Measurements from ENCODE around the gene KRTAP10-4.
"Not testable (repeated sequence)": the region's sequence is repeated elsewhere in the genome, so short reads cannot be mapped to it uniquely, and the experiment has no call there.

Gene KRTAP10-4, protein sequence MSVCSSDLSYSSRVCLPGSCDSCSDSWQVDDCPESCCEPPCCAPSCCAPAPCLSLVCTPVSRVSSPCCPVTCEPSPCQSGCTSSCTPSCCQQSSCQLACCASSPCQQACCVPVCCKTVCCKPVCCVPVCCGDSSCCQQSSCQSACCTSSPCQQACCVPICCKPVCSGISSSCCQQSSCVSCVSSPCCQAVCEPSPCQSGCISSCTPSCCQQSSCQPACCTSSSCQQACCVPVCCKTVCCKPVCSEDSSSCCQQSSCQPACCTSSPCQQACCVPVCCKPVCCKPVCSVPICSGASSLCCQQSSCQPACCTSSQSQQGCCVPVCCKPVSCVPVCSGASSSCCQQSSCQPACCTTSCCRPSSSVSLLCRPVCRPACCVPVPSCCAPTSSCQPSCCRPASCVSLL

DNA sequence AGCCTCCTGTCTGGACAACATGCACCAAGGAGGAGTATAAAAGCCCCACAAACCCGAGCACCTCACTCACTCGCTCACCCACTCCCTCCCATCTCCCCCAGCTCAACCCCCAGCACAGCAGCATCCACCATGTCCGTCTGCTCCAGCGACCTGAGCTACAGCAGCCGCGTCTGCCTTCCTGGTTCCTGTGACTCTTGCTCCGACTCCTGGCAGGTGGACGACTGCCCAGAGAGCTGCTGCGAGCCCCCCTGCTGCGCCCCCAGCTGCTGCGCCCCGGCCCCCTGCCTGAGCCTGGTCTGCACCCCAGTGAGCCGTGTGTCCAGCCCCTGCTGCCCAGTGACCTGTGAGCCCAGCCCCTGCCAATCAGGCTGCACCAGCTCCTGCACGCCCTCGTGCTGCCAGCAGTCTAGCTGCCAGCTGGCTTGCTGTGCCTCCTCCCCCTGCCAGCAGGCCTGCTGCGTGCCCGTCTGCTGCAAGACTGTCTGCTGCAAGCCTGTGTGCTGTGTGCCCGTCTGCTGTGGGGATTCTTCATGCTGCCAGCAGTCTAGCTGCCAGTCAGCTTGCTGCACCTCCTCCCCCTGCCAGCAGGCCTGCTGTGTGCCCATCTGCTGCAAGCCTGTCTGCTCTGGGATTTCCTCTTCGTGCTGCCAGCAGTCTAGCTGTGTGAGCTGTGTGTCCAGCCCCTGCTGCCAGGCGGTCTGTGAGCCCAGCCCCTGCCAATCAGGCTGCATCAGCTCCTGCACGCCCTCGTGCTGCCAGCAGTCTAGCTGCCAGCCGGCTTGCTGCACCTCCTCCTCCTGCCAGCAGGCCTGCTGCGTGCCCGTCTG is at the start of gene KRTAP10-4:
Gene KRTAP10-4 (plus strand): TSS at position 100 of the 827 bp plus-strand sequence. CDS start 30 bp downstream, at position 130.
- not testable (repeated sequence) for DNase-seq

GRCh38 chr21:44524414-44525371 is 48.8 kb upstream of the KRTAP10-4 start:
- no peak for DNase-seq

DNA sequence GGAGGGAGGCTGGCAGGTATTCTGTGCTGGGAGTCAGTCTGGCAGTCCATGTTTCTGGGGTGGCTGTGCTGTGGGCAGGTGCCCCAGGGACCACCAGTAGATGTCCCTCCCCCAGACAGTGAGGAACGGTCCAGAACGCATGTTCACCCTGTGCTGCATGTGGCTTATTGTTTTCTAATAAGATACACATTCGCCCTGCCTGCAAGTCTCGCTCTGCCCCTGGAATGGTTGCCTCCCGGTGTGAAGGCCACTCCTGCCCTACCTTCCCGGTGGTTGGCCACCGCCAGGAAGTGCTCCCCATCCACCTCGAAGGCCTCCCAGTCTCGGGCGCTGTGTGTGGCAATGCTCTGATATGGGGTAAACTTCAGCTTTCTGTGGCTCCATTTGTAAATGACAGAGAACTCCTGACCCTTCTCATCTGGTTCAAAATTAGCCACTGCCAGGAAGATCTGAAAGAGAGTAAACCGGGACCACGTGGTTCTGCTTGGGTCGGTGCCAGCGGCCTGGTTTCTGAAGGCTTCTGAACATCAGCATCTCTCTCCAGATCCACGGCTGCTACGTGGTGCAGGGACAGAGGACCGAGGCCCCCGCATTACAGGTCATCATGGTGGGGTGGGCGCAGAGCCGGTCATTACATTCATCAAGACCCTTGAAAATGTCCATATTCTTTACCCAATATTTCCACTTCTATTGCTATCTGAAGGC is 48.0 kb upstream of the KRTAP10-4 start:
- no peak for DNase-seq

GRCh38 chr21:44526096-44526997 is 47.2 kb upstream of the KRTAP10-4 start:
- no peak for DNase-seq

GRCh38 chr21:44527156-44527982 is 46.2 kb upstream of the KRTAP10-4 start:
- no peak for DNase-seq

GRCh38 chr21:44527983-44528633 is 45.4 kb upstream of the KRTAP10-4 start:
- no peak for DNase-seq

GRCh38 chr21:44528634-44528995 is 44.9 kb upstream of the KRTAP10-4 start:
- no peak for DNase-seq

DNA sequence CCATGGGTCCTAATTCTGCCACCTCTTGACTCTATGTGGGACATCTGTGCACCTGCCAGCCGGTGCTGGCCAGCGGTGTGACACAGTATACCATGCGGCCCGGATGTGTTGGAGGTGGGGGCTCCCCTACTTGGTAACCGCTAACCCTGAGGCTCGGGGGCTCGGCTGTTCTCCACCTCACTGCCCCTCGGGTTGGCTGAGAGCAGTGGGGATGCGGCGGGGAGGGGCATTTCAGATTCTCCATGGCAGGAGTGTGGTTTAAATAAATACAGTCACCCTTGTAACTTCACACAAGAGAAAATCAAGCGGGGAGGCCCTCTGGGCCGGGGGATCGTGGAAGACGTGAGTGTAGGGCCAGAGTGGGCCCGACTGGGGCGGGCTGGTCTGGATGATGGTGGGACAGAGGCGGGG is 44.5 kb upstream of the KRTAP10-4 start:
- no peak for DNase-seq

- DNase-seq: no peak
These were observed 43.9 kb upstream of the KRTAP10-4 start for GRCh38 chr21:44529503-44530125.

GRCh38 chr21:44530221-44530902 is 43.2 kb upstream of the KRTAP10-4 start:
- DNase-seq: no peak

- DNase-seq: no peak
These were observed 42.5 kb upstream of the KRTAP10-4 start for GRCh38 chr21:44530903-44531605.

DNA sequence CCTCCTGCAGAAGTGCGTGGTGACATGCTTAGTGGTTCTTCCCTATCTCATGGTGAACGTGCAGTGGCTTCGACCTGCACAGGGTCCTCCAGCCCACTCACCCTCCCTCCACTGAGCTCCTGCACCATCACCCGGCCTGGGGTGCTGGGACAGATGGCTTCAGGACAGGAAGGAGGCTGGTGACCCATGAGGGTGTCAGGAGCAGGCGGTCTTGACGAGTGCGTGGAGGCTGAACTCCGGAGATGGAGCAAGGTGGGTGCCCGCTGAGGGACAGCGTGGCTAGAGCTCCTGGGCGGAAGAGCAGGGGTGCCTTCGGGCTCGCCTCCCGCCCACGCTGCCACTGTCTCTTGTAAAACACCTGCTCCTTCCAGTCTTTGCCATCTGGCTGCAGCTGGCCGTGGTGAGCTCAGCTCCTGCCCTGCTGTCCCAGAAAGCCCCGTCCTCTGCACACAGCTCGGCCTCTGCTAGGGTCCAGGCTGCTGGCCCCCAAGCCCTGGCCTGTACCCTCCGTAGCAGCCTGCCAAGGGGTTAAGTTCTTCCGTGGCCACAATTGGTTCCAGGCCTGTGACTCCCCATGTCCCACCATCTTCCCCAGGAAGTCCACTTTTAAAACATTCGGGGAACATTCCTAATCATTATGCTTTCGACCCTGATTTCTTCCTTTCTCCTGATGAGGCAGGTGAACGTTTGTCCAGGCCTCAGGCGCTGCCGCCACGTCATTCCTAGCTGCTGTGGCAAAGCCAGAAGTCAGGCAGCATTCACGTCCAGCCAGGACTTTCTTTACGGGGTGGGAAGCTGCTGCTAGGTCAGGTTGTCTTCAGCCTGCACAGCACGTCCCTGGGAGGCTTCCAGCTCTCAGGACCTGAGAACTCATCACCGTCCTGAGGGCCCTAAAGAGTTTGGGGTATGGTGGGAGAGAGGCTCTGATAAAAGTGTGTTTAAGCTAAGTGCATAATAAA is 41.6 kb upstream of the KRTAP10-4 start:
- DNase-seq: no peak

DNA sequence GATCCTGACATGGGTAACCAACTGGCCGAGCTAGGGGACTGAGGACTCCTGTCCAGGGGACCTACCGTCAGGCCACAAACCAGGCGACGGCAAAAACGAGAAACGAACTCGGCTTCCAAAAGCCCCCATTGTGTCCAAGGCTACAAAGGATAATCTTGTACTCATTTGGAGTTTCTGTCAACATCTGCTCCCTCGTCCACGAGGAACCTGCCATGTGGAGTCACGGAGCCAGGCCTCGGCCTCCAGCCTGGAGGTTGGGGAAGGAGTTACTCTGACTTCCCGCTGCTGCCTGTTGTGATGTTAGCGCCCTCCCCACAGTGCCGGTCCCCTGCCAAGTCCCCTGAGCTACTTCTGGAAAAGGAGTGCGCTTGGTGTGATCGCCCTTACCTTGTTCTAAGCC is 40.8 kb upstream of the KRTAP10-4 start:
- no peak for DNase-seq

GRCh38 chr21:44533121-44533890 is 40.2 kb upstream of the KRTAP10-4 start:
- DNase-seq: no peak

- no peak for DNase-seq
These were observed 39.5 kb upstream of the KRTAP10-4 start for GRCh38 chr21:44533891-44534627.

All from NCI-H446 treated with DMSO at 0.1 percent for 48 hours (cell line).